Fibroblast of skin of right biceps (primary cell): ENCODE results near the gene MAP3K12.
"Not testable (repeated sequence)": the region's sequence is repeated elsewhere in the genome, so short reads cannot be mapped to it uniquely, and the experiment has no call there.

Source experiments
- DNase-seq: peaks from one replicate; pipeline ENCODE4 v3.0.0-alpha.2; 2013

The MAP3K12 gene, protein sequence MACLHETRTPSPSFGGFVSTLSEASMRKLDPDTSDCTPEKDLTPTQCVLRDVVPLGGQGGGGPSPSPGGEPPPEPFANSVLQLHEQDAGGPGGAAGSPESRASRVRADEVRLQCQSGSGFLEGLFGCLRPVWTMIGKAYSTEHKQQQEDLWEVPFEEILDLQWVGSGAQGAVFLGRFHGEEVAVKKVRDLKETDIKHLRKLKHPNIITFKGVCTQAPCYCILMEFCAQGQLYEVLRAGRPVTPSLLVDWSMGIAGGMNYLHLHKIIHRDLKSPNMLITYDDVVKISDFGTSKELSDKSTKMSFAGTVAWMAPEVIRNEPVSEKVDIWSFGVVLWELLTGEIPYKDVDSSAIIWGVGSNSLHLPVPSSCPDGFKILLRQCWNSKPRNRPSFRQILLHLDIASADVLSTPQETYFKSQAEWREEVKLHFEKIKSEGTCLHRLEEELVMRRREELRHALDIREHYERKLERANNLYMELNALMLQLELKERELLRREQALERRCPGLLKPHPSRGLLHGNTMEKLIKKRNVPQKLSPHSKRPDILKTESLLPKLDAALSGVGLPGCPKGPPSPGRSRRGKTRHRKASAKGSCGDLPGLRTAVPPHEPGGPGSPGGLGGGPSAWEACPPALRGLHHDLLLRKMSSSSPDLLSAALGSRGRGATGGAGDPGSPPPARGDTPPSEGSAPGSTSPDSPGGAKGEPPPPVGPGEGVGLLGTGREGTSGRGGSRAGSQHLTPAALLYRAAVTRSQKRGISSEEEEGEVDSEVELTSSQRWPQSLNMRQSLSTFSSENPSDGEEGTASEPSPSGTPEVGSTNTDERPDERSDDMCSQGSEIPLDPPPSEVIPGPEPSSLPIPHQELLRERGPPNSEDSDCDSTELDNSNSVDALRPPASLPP

GRCh38 chr12:53499266-53500141, at the start of gene MAP3K12:
TSS of gene MAP3K12 (minus strand) at chr12:53499458. CDS start at chr12:53487391, 12,067 bp downstream.
- DNase-seq, result peak; percentile 67

- not testable (repeated sequence) for DNase-seq
Measured at GRCh38 chr12:53548354-53548753, 49.1 kb upstream of the MAP3K12 start.

- DNase-seq, result peak; percentile 70
Measured at GRCh38 chr12:53543539-53543938, 44.3 kb upstream of the MAP3K12 start.

- no peak for DNase-seq
Measured at GRCh38 chr12:53539526-53539925, 40.3 kb upstream of the MAP3K12 start.

- no peak for DNase-seq
Measured at GRCh38 chr12:53538209-53538689, 39.0 kb upstream of the MAP3K12 start.

- no peak for DNase-seq
Measured at GRCh38 chr12:53536962-53537361, 37.7 kb upstream of the MAP3K12 start.

DNA sequence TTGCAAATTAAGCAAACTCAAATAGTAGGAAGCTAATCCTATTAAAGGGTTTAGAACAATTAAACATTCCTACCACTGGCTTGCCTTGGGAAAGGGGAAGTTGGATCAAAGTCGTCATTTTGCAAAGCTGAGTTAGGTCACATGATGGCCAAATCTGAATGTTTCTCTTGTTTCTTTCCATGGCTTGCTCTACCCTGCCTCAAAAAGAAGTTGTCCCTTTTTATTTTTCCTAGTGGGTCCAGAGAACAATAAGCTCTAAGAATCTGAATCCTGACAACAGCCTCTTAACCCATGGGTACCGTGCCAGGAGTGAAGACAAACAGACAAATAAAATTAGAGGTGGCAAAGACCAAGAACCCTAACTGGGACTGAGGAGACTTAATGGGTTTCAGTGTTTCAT, 34.2 kb upstream of the MAP3K12 start:
- no peak for DNase-seq

DNA sequence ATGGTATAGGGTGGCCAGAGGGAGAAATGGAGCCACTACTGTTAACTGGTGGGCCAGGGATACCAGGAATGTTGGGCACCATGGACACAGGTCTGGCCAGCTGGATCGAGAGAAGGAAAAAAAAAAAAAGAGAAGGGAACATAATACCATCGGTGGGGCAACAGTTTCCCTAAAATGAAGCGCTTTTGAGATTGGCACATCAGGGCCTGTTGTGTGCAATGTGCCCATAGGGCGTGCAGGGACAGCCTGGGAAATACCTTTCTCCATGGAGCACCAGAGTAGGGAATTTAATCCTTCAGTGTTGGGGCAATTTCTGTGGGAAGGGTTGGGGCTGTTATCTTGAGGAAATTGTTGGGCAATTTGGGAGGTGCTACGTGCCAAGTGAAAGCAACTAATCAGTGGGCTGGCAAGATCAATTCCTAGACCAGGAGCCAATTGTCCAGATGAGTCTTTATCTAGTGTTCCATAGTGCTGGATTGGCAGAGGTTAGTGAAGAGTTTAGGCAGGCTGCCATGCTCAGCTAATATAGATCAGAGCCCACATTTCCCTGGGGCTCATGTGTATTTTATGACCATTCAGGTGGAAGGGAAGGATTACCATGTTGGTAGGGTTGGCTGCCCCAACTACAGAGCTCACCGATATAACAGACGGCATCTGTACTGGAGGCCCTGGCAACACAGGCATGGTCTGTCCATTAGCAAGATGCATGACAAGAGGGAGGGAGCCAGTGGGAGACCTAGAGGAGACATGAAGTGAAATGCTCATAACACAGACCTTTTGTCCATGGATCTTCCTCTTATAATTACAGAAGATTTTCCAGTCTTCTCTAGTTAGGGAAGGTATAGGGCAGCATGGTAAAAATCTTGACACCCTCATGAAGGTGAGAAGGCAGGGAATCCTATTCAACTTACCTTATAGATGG, 33.5 kb upstream of the MAP3K12 start:
- DNase-seq, result no peak

DNA sequence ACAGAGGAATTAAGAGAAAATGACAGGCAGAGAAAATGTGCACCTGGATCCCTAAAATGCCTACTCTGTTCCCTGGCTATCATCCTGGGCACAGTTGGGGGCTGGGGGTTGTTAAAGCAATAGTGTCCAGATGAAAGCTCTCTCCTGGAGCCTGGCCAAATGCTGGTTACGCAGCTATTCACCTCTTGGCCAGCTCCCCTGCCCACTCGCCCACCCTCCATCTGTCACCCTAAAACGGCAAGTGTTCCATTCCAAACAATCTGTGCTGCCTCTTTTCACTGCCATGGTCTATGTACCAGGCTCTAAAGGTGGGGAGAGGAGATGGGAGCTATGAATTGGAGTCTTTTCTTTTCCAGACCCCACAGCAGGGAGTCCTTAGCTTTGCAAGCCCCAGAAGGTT, 32.8 kb upstream of the MAP3K12 start:
- DNase-seq, result no peak

GRCh38 chr12:53530920-53531319, 31.7 kb upstream of the MAP3K12 start:
- peak; percentile 43 for DNase-seq

DNA sequence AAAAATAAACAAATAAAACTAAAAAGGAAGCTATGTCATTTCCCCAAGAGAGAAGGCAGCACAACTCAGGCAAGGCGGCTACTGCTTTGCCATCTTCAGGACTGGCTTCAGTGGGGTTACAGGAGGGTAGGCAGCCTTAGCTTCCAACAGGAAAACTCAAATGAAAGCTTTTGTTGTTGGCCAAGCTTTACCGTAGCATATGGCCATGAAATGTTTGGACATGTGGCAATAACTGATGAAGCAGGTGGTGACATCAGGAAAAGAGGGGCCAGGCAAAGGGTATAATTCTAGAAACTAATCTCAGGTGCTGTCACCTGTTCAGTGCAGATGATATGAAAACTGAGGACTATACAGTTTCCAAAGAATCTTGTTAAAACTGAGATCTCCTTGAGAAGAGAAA, 30.8 kb upstream of the MAP3K12 start:
- DNase-seq, result no peak

GRCh38 chr12:53524476-53524875, 25.2 kb upstream of the MAP3K12 start:
- no peak for DNase-seq

DNA sequence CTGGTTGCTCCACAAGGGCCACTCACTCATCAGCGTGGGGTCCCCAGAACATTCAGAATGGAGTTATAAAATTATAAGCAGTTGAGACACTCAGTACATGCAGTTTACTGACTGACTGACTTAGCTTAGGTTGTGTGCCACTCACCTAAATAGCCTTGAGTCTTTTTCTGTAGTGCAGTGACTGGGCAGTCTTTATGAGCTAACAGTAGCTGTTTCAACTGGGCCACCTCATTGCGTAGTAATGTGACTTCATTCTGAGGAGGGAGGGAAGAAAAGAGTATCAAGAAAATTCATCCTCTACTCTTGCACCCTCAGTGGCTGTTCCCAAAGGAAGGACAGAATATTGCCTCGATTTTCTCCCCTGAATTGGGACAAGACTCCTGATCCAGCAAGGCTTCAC, 23.9 kb upstream of the MAP3K12 start:
- no peak for DNase-seq

GRCh38 chr12:53518381-53518780, 19.1 kb upstream of the MAP3K12 start:
- DNase-seq, result peak; percentile 31

GRCh38 chr12:53516758-53517455, 17.6 kb upstream of the MAP3K12 start:
- DNase-seq, result no peak

- DNase-seq, result no peak
Measured at GRCh38 chr12:53515291-53515680, 16.0 kb upstream of the MAP3K12 start.

DNA sequence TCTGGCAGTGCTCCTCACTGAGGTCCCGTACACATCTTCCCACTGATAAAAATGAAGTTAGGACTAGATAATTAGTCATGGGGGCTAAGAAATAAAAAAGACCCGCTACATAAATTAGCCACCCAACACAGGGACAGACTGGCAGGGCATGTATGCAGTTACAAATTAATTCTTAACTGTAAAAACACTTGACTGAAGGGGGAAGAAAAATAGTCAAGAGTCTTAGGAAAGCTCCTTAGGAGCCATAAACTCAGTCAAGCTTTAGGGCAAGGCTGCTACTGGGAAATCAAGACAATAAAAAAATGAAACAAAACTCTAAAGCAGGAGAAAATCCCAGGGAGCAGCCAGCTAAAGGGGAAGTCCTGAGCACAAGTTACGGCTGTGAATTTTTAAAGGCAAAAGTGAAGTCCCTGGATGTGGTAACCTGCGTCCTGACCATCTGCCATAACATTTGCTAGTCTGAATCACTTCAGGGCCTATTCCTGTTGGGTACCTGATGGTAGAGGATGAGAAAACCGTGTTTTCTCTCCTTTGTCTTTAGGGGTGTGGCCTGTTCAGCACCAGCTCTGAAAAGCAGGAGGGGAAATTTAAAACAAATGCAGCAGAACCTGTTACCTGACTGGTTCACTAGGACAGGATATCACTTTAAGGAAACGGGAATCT, 15.5 kb upstream of the MAP3K12 start:
- no peak for DNase-seq

GRCh38 chr12:53513712-53514410, 14.6 kb upstream of the MAP3K12 start:
- DNase-seq, result no peak

DNA sequence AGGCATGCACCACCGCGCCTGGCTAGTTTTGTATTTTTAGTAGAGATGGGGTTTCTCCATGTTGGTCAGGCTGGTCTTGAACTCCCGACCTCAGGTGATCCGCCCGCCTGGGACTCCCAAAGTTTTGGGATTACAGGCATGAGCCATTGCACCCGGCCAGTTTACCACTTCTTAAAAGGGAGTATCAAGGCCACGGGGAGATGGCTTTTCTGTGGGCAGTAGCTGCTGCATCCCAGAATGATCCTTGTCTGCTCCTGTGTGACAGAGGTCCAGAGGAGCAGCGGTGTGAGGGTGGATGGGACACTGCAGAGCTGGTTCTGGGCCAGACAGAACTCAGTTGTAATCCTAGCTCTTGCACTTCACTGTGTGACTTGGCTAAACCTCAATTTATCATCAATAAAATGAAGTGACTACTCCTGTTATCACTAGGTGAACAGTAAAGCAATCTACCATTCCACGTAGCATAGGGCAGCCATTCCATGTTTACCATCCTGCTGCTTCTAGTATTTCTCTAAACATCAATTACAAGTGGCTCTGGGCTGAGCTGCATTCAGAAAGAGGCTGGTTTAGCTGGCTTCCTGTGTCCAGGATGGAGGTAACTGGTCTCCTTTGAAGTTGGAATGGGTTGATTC, 11.0 kb upstream of the MAP3K12 start:
- DNase-seq, result no peak
